IMR-90 (cell line): Measurements from ENCODE around the gene MCTP2. TPM values are rescaled to one million over a fixed set of nuclear protein-coding genes. Genes with fewer than 3 reads are reported as not detected.

ENCODE experiments used
- ATAC-seq: fragments of 200-7000 bp; cut with Tn5 transposase; 2 replicates; pipeline ENCODE4 v1.9.1; 2020; ENCODE audit warnings: low read depth, mild to moderate bottlenecking, moderate library complexity
- BruUV-seq: library from RNA; stranded (reverse); fragments of 400-500 nt; replicated peaks from 2 replicates; lab custom pipeline; 2021; lab: Mats Ljungman, UMichigan
- CTCF ChIA-PET: fragments of 300-600 bp; formaldehyde crosslinking; extraction: SDS; loops from one replicate; lab custom pipeline; 2021; ENCODE audit warnings: antibody characterized with exemption; lab: Yijun Ruan, JAX
- POLR2A ChIA-PET: fragments of 300-600 bp; sonication (Branson Sonifier 250); formaldehyde crosslinking; loops from one replicate; lab custom pipeline; 2022; ENCODE audit warnings: antibody characterized with exemption; ENCODE audit not compliant: unreplicated experiment; lab: Charles Lee
- DNase-seq: peaks from one replicate; pipeline ENCODE4 v3.0.0; 2013
- H2AFZ ChIP-seq: replicated peaks from 2 replicates; pipeline ENCODE3; 2013; ENCODE audit warnings: low read length, mild to moderate bottlenecking; ENCODE audit not compliant: poor library complexity
- H2AK5ac ChIP-seq: 2 replicates; pipeline ENCODE4 v1.6.1; 2013; ENCODE audit warnings: low read depth, low read length, inconsistent platforms
- H2AK9ac ChIP-seq: replicated peaks from 2 replicates; pipeline ENCODE3; 2013; ENCODE audit warnings: mild to moderate bottlenecking, low read depth, low read length, moderate library complexity; ENCODE audit not compliant: poor library complexity
- H2BK120ac ChIP-seq: 2 replicates; pipeline ENCODE4 v1.6.1; 2013; ENCODE audit warnings: low read depth, low read length, inconsistent platforms
- H2BK15ac ChIP-seq: 3 replicates; pipeline ENCODE4 v1.6.1; 2013; ENCODE audit warnings: low read depth, low read length, inconsistent platforms
- H2BK20ac ChIP-seq: 2 replicates; pipeline ENCODE4 v1.6.1; 2013; ENCODE audit warnings: low read depth, mild to moderate bottlenecking, inconsistent platforms, low read length, moderate library complexity
- H2BK5ac ChIP-seq: 2 replicates; pipeline ENCODE4 v1.6.1; 2013; ENCODE audit warnings: mild to moderate bottlenecking, low read depth, low read length, inconsistent platforms; ENCODE audit not compliant: poor library complexity, severe bottlenecking
- H3K14ac ChIP-seq: replicated peaks from 2 replicates; pipeline ENCODE4 v1.6.1; 2013; ENCODE audit warnings: low read depth, low read length, inconsistent platforms
- H3K18ac ChIP-seq: 2 replicates; pipeline ENCODE4 v1.6.1; 2013; ENCODE audit warnings: low read depth, low read length, control low read depth
- H3K23ac ChIP-seq: 2 replicates; pipeline ENCODE4 v1.6.1; 2013; ENCODE audit warnings: low read depth, low read length, inconsistent platforms
- H3K27ac ChIP-seq: 2 replicates; pipeline ENCODE4 v1.5.1; 2013; ENCODE audit warnings: mild to moderate bottlenecking, control low read depth, low read length; ENCODE audit not compliant: insufficient read depth
- H3K27me3 ChIP-seq: 2 replicates; pipeline ENCODE4 v1.6.1; 2013; ENCODE audit warnings: low read length; ENCODE audit not compliant: control insufficient read depth, insufficient read depth
- H3K36me3 ChIP-seq: 2 replicates; pipeline ENCODE4 v1.6.1; 2013; ENCODE audit warnings: low read length, mixed read lengths; ENCODE audit not compliant: control insufficient read depth, insufficient read depth
- H3K4ac ChIP-seq: 2 replicates; pipeline ENCODE4 v1.6.1; 2013; ENCODE audit warnings: low read depth, low read length, inconsistent platforms
- H3K4me1 ChIP-seq: 2 replicates; pipeline ENCODE4 v1.6.1; 2013; ENCODE audit warnings: low read length, mixed read lengths; ENCODE audit not compliant: control insufficient read depth, insufficient read depth
- H3K4me2 ChIP-seq: 2 replicates; pipeline ENCODE4 v1.6.1; 2013; ENCODE audit warnings: low read depth, mild to moderate bottlenecking, control low read depth, low read length, moderate library complexity
- H3K4me3 ChIP-seq: 2 replicates; pipeline ENCODE4 v1.5.1; 2013; ENCODE audit warnings: low read depth, mild to moderate bottlenecking, control low read depth, low read length, moderate library complexity; ENCODE audit not compliant: insufficient read depth
- H3K56ac ChIP-seq: 2 replicates; pipeline ENCODE4 v1.6.1; 2013; ENCODE audit warnings: low read length, inconsistent platforms; ENCODE audit not compliant: insufficient read depth; ENCODE audit errors: extremely low read depth
- H3K79me1 ChIP-seq, 2 experiments: 2 replicates each; pipeline ENCODE4 v1.6.1; 2013; ENCODE audit warnings: low read length in 2 of 2, inconsistent platforms in 1 of 2, low read depth in 1 of 2
- H3K9ac ChIP-seq: 2 replicates; pipeline ENCODE4 v1.6.1; 2013; ENCODE audit warnings: low read depth, low read length, control low read depth
- H3K9me1 ChIP-seq: 2 replicates; pipeline ENCODE4 v1.6.1; 2013; ENCODE audit warnings: low read length, inconsistent platforms; ENCODE audit not compliant: insufficient read depth
- H3K9me3 ChIP-seq: 2 replicates; pipeline ENCODE4 v1.6.1; 2013; ENCODE audit warnings: low read length; ENCODE audit not compliant: control insufficient read depth, insufficient read depth
- H4K20me1 ChIP-seq: 2 replicates; pipeline ENCODE4 v1.6.1; 2013; ENCODE audit warnings: low read length, inconsistent platforms; ENCODE audit not compliant: insufficient read depth
- H4K5ac ChIP-seq: 2 replicates; pipeline ENCODE4 v1.6.1; 2013; ENCODE audit warnings: mild to moderate bottlenecking, low read depth, low read length, control low read depth
- H4K8ac ChIP-seq, 2 experiments: 2 replicates each; pipeline ENCODE4 v1.6.1; 2013; ENCODE audit warnings: low read depth in 2 of 2, low read length in 2 of 2, control low read depth in 1 of 2, inconsistent platforms in 1 of 2
- H4K91ac ChIP-seq: 2 replicates; pipeline ENCODE4 v1.6.1; 2013; ENCODE audit warnings: low read depth, low read length, inconsistent platforms; ENCODE audit not compliant: insufficient read depth
- BHLHE40 ChIP-seq: fragments of 150-350 bp; IDR thresholded peaks from 2 replicates; pipeline ENCODE4 v1.6.1; 2016; ENCODE audit warnings: mild to moderate bottlenecking, low read depth, low read length
- CTCF ChIP-seq: conservative IDR thresholded peaks from 2 replicates; pipeline ENCODE4 v1.5.1; 2012; ENCODE audit warnings: mild to moderate bottlenecking, low read depth, low read length, improper control_type of control experiment
- FOS ChIP-seq: fragments of 150-350 bp; IDR thresholded peaks from 2 replicates; pipeline ENCODE4 v1.6.1; 2016; ENCODE audit warnings: low read depth, low read length
- RCOR1 ChIP-seq: IDR thresholded peaks from 2 replicates; pipeline ENCODE4 v1.6.1; 2012; ENCODE audit warnings: mild to moderate bottlenecking, low read length, improper control_type of control experiment; ENCODE audit not compliant: insufficient replicate concordance
- WGBS, 2 experiments: methylation state at CpG; one replicate each; pipeline versions ENCODE4 v1.1.5 to v1.1.7; 2013; ENCODE audit warnings: missing lambda C conversion rate in 2 of 2; ENCODE audit not compliant: insufficient read length in 1 of 2; ENCODE audit errors: extremely low coverage in 2 of 2; 5-methylcytosine and 5-hydroxymethylcytosine counted together
- dilution Hi-C: fragments of 300-500 bp; cut with HindIII; formaldehyde crosslinking; loops from one replicate; pipeline ENCODE4 v1.14.3; 2018; ENCODE audit warnings: low sequenced_read_pairs; ENCODE audit not compliant: unreplicated experiment
- in situ Hi-C: fragments of 300-500 bp; cut with MboI; formaldehyde crosslinking; loops from 3 replicates; pipeline ENCODE4 v1.14.3; 2019; ENCODE audit warnings: low sequenced_read_pairs, inconsistent platforms, mixed read lengths
- intact Hi-C: fragments of 100-400 bp; cut with micrococcal nuclease; formaldehyde crosslinking; loops from 2 replicates; pipeline ENCODE4 v1.10.0; 2022
- polyA plus RNA-seq, 3 experiments: library from polyadenylated mRNA; depleted of rRNA; stranded (reverse); fragments of >200 nt; gene quantifications; 2 replicates each; pipeline ENCODE4 v1.2.3, GENCODE V29; 2012; ENCODE audit warnings: low replicate concordance in 1 of 3
- total RNA-seq: library from RNA; depleted of rRNA; stranded (reverse); fragments of >200 nt; gene quantifications from 2 replicates; pipeline ENCODE4 v1.2.3, GENCODE V29; 2012
- TF ChIP-seq, protein P1 (sequence below): fragments of 150-350 bp; IDR thresholded peaks from 2 replicates; pipeline ENCODE4 v1.6.1; 2017; ENCODE audit warnings: mild to moderate bottlenecking, antibody characterized with exemption, low read length, low read depth

The MCTP2 gene
- total and polyA plus RNA-seq, 2 of the 4 experiments (the other 2 are of a cell fraction), result 5.1 to 9.9 TPM

DNA sequence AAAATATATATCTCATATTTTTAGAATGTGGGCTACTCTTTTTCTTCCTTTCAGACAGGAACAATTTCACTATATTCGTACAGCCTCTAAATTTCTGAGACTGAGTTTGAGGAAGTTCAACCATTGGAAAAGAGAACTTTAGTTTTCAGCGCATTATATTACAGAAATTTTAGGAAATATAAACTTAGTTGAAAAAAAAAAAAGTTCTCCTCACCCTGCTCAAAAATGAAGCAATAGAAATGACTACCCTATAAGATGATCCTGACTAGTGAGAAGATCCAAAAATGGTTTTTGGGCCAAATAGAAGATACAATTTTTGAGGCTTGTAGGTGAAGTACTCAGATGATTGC lies 139.6 kb downstream of the MCTP2 start:
- ChIA-PET POLR2A (no interaction called here), CTCF (no interaction called here)
- Histone ChIP-seq H3K36me3 (peaks cover 2% of the 10 kb centered on the region; the same call in 1 of the 2 replicates), H3K27ac (no peak overlapping the region), H4K5ac (no peak overlapping the region), H2BK15ac (no peak overlapping the region), H3K27me3 (no peaks in the 10 kb centered on the region), H4K20me1 (no peaks in the 10 kb centered on the region), H3K9ac (no peak overlapping the region), H3K79me1 (no peaks in the 10 kb centered on the region), H2AFZ (no peak overlapping the region), H2AK5ac (no peak overlapping the region), H3K23ac (no peak overlapping the region), H3K4me3 (no peak overlapping the region), H3K9me3 (no peaks in the 10 kb centered on the region), H3K4me1 (no peaks in the 10 kb centered on the region), H2BK20ac (no peak overlapping the region), H4K91ac (no peak overlapping the region), H2BK120ac (no peak overlapping the region), H2BK5ac (no peak overlapping the region), H3K4ac (no peak overlapping the region), H3K9me1 (no peaks in the 10 kb centered on the region), H4K8ac (no peak overlapping the region), H2AK9ac (no peak overlapping the region), H3K18ac (no peak overlapping the region), H3K4me2 (no peak overlapping the region), H3K14ac (no peak overlapping the region), H3K56ac (no peak overlapping the region)
- dilution Hi-C loops (no loop called here), intact Hi-C loops (loop anchor here (5.0 kb wide), 1 partner anchor 1819 kb away; no protein-coding TSS in a partner anchor), in situ Hi-C loops (no loop called here)
- WGBS, 2 experiments, result no CpG with 5 or more reads among the region's 2 CpGs
- TF ChIP-seq RCOR1, result no peak
- no peak for TF ChIP-seq FOS
- TF ChIP-seq BHLHE40, result no peak
- TF ChIP-seq CTCF, result no peak
- TF ChIP-seq, protein P1, sequence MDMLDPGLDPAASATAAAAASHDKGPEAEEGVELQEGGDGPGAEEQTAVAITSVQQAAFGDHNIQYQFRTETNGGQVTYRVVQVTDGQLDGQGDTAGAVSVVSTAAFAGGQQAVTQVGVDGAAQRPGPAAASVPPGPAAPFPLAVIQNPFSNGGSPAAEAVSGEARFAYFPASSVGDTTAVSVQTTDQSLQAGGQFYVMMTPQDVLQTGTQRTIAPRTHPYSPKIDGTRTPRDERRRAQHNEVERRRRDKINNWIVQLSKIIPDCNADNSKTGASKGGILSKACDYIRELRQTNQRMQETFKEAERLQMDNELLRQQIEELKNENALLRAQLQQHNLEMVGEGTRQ, result no peak
- BruUV-seq, result no TSS peak
- DNase-seq, result no peak
- ATAC-seq, result no peak
